ENCODE measurements around the gene RCN1.
"Not testable (repeated sequence)": the region's sequence is repeated elsewhere in the genome, so short reads cannot be mapped to it uniquely, and the experiment has no call there.

RCN1 gene

GRCh38 chr11:32073644-32074026 is 17.2 kb upstream of the RCN1 start:
- DNase-seq (ENCODE audit: low read depth in 2 of 2, low spot score in 1 of 2), result no peak

GRCh38 chr11:32079553-32079952 is 11.3 kb upstream of the RCN1 start:
- no peak for DNase-seq (ENCODE audit: low read depth in 2 of 2, low spot score in 1 of 2)

- no peak for DNase-seq (ENCODE audit: low read depth in 2 of 2, low spot score in 1 of 2)
Measured at GRCh38 chr11:32080361-32080980, 10.4 kb upstream of the RCN1 start.

GRCh38 chr11:32081129-32081641 is 9.7 kb upstream of the RCN1 start:
- DNase-seq (ENCODE audit: low read depth in 2 of 2, low spot score in 1 of 2), result no peak

- no peak for DNase-seq (ENCODE audit: low read depth in 2 of 2, low spot score in 1 of 2)
Measured at GRCh38 chr11:32081901-32082300, 9.0 kb upstream of the RCN1 start.

- no peak for DNase-seq (ENCODE audit: low read depth in 2 of 2, low spot score in 1 of 2)
Measured at GRCh38 chr11:32082346-32082986, 8.4 kb upstream of the RCN1 start.

- no peak for DNase-seq (ENCODE audit: low read depth in 2 of 2, low spot score in 1 of 2)
Measured at GRCh38 chr11:32087597-32087996, 3.3 kb upstream of the RCN1 start.

- no peak for DNase-seq (ENCODE audit: low read depth in 2 of 2, low spot score in 1 of 2)
Measured at GRCh38 chr11:32088117-32088941, 2.5 kb upstream of the RCN1 start.

GRCh38 chr11:32092581-32093170 is 1.8 kb downstream of the RCN1 start:
- DNase-seq (ENCODE audit: low read depth in 2 of 2, low spot score in 1 of 2), result no peak

- no peak for DNase-seq (ENCODE audit: low read depth in 2 of 2, low spot score in 1 of 2)
Measured at GRCh38 chr11:32094923-32095322, 4.0 kb downstream of the RCN1 start.

- DNase-seq (ENCODE audit: low read depth in 2 of 2, low spot score in 1 of 2), result no peak
Measured at GRCh38 chr11:32098142-32098903, 7.4 kb downstream of the RCN1 start.

GRCh38 chr11:32099516-32099915 is 8.6 kb downstream of the RCN1 start:
- DNase-seq (ENCODE audit: low read depth in 2 of 2, low spot score in 1 of 2), result no peak

- DNase-seq (ENCODE audit: low read depth in 2 of 2, low spot score in 1 of 2), result no peak
Measured at GRCh38 chr11:32100495-32100894, 9.6 kb downstream of the RCN1 start.

GRCh38 chr11:32101791-32102190 is 10.9 kb downstream of the RCN1 start:
- DNase-seq (ENCODE audit: low read depth in 2 of 2, low spot score in 1 of 2), result no peak

GRCh38 chr11:32103121-32103719 is 12.3 kb downstream of the RCN1 start:
- not testable (repeated sequence) for DNase-seq (ENCODE audit: low read depth in 2 of 2, low spot score in 1 of 2)

- no peak for DNase-seq (ENCODE audit: low read depth in 2 of 2, low spot score in 1 of 2)
Measured at GRCh38 chr11:32103941-32104340, 13.1 kb downstream of the RCN1 start.

GRCh38 chr11:32105871-32106560 is 15.1 kb downstream of the RCN1 start:
- DNase-seq (ENCODE audit: low read depth in 2 of 2, low spot score in 1 of 2), result no peak

GRCh38 chr11:32107647-32108046 is 16.8 kb downstream of the RCN1 start:
- DNase-seq (ENCODE audit: low read depth in 2 of 2, low spot score in 1 of 2), result no peak

GRCh38 chr11:32108576-32108975 is 17.7 kb downstream of the RCN1 start:
- DNase-seq (ENCODE audit: low read depth in 2 of 2, low spot score in 1 of 2), result no peak

GRCh38 chr11:32109138-32109537 is 18.3 kb downstream of the RCN1 start:
- DNase-seq (ENCODE audit: low read depth in 2 of 2, low spot score in 1 of 2), result no peak
